Activated naive CD8-positive, alpha-beta T cell treated with anti-CD3 and anti-CD28 coated beads, Interleukin-2, amount 50 U/mL, for 24 hours (primary cell): ENCODE measurements around the gene CTXN1.
A peak's percentile ranks its signal among the peaks of the same experiment; 100 is the strongest.
"Not testable (repeated sequence)": the region's sequence is repeated elsewhere in the genome, so short reads cannot be mapped to it uniquely, and the experiment has no call there.

ENCODE experiments used
- ATAC-seq: fragments of 150-1000 bp; cut with Tn5 transposase; one replicate; pipeline ENCODE4 v1.10.0; 2021
- DNase-seq: peaks from one replicate; pipeline ENCODE4 v3.0.0; 2021
- H3K27ac Mint-ChIP-seq: one replicate; pipeline ENCODE4 v1.8.0; 2021; ENCODE audit warnings: mild to moderate bottlenecking, mixed read lengths
- H3K27me3 Mint-ChIP-seq: one replicate; pipeline ENCODE4 v1.8.0; 2021; ENCODE audit warnings: mixed read lengths
- H3K36me3 Mint-ChIP-seq: one replicate; pipeline ENCODE4 v1.8.0; 2021; ENCODE audit warnings: low read depth, mixed read lengths
- H3K4me1 Mint-ChIP-seq: one replicate; pipeline ENCODE4 v1.8.0; 2021; ENCODE audit warnings: mixed read lengths
- H3K4me3 Mint-ChIP-seq: one replicate; pipeline ENCODE4 v1.8.0; 2021; ENCODE audit warnings: mild to moderate bottlenecking, moderate library complexity, mixed read lengths
- H3K9me3 Mint-ChIP-seq: one replicate; pipeline ENCODE4 v1.8.0; 2021; ENCODE audit warnings: mixed read lengths

Gene CTXN1

GRCh38 chr19:7933828-7934725 lies 8.1 kb upstream of the CTXN1 start:
- Mint-ChIP-seq H3K4me1 (peaks cover 15% of the 10 kb centered on the region), H3K27ac (no peak overlapping the region), H3K36me3 (peaks cover 24% of the 10 kb centered on the region), H3K9me3 (no peaks in the 10 kb centered on the region), H3K4me3 (no peak overlapping the region), H3K27me3 (no peaks in the 10 kb centered on the region)
- ATAC-seq (no peak), DNase-seq (no peak)

- Mint-ChIP-seq H3K27ac (no peak overlapping the region), H3K36me3 (peaks cover 25% of the 10 kb centered on the region), H3K4me3 (no peak overlapping the region), H3K4me1 (peaks cover 18% of the 10 kb centered on the region), H3K27me3 (no peaks in the 10 kb centered on the region), H3K9me3 (no peaks in the 10 kb centered on the region)
- ATAC-seq (no peak), DNase-seq (no peak)
These were observed 7.5 kb upstream of the CTXN1 start for GRCh38 chr19:7933411-7933810.

GRCh38 chr19:7932930-7933300 lies 7.0 kb upstream of the CTXN1 start:
- H3K4me1 Mint-ChIP-seq: peaks cover 22% of the 10 kb centered on the region
- peaks cover 24% of the 10 kb centered on the region for H3K36me3 Mint-ChIP-seq
- DNase-seq (no peak), ATAC-seq (no peak)
- H3K27ac Mint-ChIP-seq: no peak overlapping the region
- H3K9me3 Mint-ChIP-seq: no peaks in the 10 kb centered on the region
- no peaks in the 10 kb centered on the region for H3K27me3 Mint-ChIP-seq
- no peak overlapping the region for H3K4me3 Mint-ChIP-seq

- no peaks in the 10 kb centered on the region for H3K27me3 Mint-ChIP-seq
- no peak for DNase-seq
- H3K36me3 Mint-ChIP-seq: peaks cover 21% of the 10 kb centered on the region
- peaks cover 22% of the 10 kb centered on the region for H3K4me1 Mint-ChIP-seq
- no peak overlapping the region for H3K27ac Mint-ChIP-seq
- H3K9me3 Mint-ChIP-seq: no peaks in the 10 kb centered on the region
- no peak for ATAC-seq
- no peak overlapping the region for H3K4me3 Mint-ChIP-seq
These were observed 6.5 kb upstream of the CTXN1 start for GRCh38 chr19:7932276-7932929.

GRCh38 chr19:7931221-7932061 lies 5.5 kb upstream of the CTXN1 start:
- Mint-ChIP-seq H3K4me1 (peaks cover 24% of the 10 kb centered on the region), H3K27ac (no peak overlapping the region), H3K9me3 (no peaks in the 10 kb centered on the region), H3K36me3 (peaks cover 21% of the 10 kb centered on the region), H3K4me3 (no peak overlapping the region), H3K27me3 (no peaks in the 10 kb centered on the region)
- DNase-seq (no peak), ATAC-seq (no peak)

GRCh38 chr19:7930765-7931164 lies 4.8 kb upstream of the CTXN1 start:
- H3K27me3 Mint-ChIP-seq: no peaks in the 10 kb centered on the region
- H3K27ac Mint-ChIP-seq: no peak overlapping the region
- no peaks in the 10 kb centered on the region for H3K9me3 Mint-ChIP-seq
- H3K4me1 Mint-ChIP-seq: peaks cover 27% of the 10 kb centered on the region
- H3K4me3 Mint-ChIP-seq: no peak overlapping the region
- DNase-seq (no peak), ATAC-seq (no peak)
- H3K36me3 Mint-ChIP-seq: peaks cover 17% of the 10 kb centered on the region

- H3K27me3 Mint-ChIP-seq, DNase-seq, ATAC-seq, H3K4me3 Mint-ChIP-seq, H3K27ac Mint-ChIP-seq, H3K9me3 Mint-ChIP-seq: not testable (repeated sequence)
- peaks cover 15% of the 10 kb centered on the region for H3K36me3 Mint-ChIP-seq
- H3K4me1 Mint-ChIP-seq: peaks cover 29% of the 10 kb centered on the region
These were observed 4.1 kb upstream of the CTXN1 start for GRCh38 chr19:7930030-7930429.

- peaks cover 15% of the 10 kb centered on the region for H3K36me3 Mint-ChIP-seq
- H3K27ac Mint-ChIP-seq: peak overlapping the region; percentile 43
- H3K4me1 Mint-ChIP-seq: peaks cover 31% of the 10 kb centered on the region
- peak; percentile 76 for DNase-seq
- ATAC-seq: peak; percentile 32
- H3K9me3 Mint-ChIP-seq: no peaks in the 10 kb centered on the region
- H3K27me3 Mint-ChIP-seq: peaks cover 2% of the 10 kb centered on the region
- no peak overlapping the region for H3K4me3 Mint-ChIP-seq
These were observed 3.1 kb upstream of the CTXN1 start for GRCh38 chr19:7928741-7929701.

- ATAC-seq (no peak), DNase-seq (no peak)
- H3K4me1 Mint-ChIP-seq: peaks cover 31% of the 10 kb centered on the region
- H3K27me3 Mint-ChIP-seq: peaks cover 2% of the 10 kb centered on the region
- peaks cover 12% of the 10 kb centered on the region for H3K36me3 Mint-ChIP-seq
- no peak overlapping the region for H3K27ac Mint-ChIP-seq
- H3K9me3 Mint-ChIP-seq: no peaks in the 10 kb centered on the region
- no peak overlapping the region for H3K4me3 Mint-ChIP-seq
These were observed 2.4 kb upstream of the CTXN1 start for GRCh38 chr19:7928334-7928706.

GRCh38 chr19:7927605-7928333 lies 1.8 kb upstream of the CTXN1 start:
- Mint-ChIP-seq H3K27me3 (peaks cover 2% of the 10 kb centered on the region), H3K4me1 (peaks cover 31% of the 10 kb centered on the region), H3K4me3 (no peak overlapping the region)

GRCh38 chr19:7926727-7927604 lies 1.0 kb upstream of the CTXN1 start:
- peaks cover 34% of the 10 kb centered on the region for H3K4me1 Mint-ChIP-seq
- H3K27ac Mint-ChIP-seq: peak overlapping the region; percentile 46
- H3K9me3 Mint-ChIP-seq: no peaks in the 10 kb centered on the region
- peaks cover 2% of the 10 kb centered on the region for H3K27me3 Mint-ChIP-seq
- ATAC-seq (no peak), DNase-seq (no peak)
- H3K36me3 Mint-ChIP-seq: peaks cover 12% of the 10 kb centered on the region
- H3K4me3 Mint-ChIP-seq: peak overlapping the region; percentile 45

More at GRCh38 chr19:7927605-7928333, 1.8 kb upstream of the CTXN1 start:
- no peak overlapping the region for H3K27ac Mint-ChIP-seq
- no peaks in the 10 kb centered on the region for H3K9me3 Mint-ChIP-seq
- peaks cover 12% of the 10 kb centered on the region for H3K36me3 Mint-ChIP-seq
- ATAC-seq (no peak), DNase-seq (no peak)

- peak overlapping the region; percentile 73 for H3K4me3 Mint-ChIP-seq
- H3K4me1 Mint-ChIP-seq: peaks cover 35% of the 10 kb centered on the region
- DNase-seq (peak; percentile 88), ATAC-seq (peak; percentile 53)
- H3K27me3 Mint-ChIP-seq: peaks cover 2% of the 10 kb centered on the region
- H3K9me3 Mint-ChIP-seq: no peaks in the 10 kb centered on the region
- peak overlapping the region; percentile 83 for H3K27ac Mint-ChIP-seq
- peaks cover 7% of the 10 kb centered on the region for H3K36me3 Mint-ChIP-seq
These were observed 624 bp downstream of the CTXN1 start for GRCh38 chr19:7925171-7925851.
